NCI-H748 treated with DMSO at 0.1 percent for 48 hours (cell line): ENCODE results near the gene SEC61A2.

Source experiments
- DNase-seq: peaks from one replicate; lab custom pipeline; 2025; lab: John Stamatoyannopoulos, UW

The SEC61A2 gene

DNA sequence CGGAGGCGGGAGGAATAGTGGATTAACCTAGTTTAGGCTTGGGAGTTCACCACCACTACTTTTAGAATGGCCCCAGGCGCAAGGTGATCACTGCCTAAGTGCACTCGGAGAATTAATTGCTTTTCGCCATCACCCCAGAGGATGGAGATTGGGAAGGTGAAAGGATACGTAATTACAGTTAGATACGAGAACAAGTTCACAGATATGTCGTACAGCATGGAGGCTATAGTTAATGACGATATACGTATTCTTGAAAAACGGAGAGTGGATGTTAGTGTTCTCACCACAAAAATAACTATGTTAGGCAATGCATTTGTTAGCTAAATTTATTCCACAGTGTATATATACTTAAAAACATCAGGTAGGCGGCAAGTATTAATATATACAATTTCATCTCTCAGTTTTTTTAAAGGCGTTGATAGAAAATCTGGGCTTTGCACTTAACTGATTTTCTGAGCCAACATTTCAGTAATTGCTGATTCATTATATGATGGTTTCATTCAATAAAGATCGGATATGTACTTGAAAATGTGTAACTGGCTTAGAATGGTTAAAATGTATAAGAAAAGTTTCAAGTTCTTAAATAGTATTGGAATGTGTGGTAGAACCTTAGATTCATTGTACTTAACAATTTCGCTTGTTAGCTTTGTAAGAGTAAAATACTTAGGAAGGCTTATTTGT is 67.2 kb downstream of the SEC61A2 start:
- no peak for DNase-seq

DNA sequence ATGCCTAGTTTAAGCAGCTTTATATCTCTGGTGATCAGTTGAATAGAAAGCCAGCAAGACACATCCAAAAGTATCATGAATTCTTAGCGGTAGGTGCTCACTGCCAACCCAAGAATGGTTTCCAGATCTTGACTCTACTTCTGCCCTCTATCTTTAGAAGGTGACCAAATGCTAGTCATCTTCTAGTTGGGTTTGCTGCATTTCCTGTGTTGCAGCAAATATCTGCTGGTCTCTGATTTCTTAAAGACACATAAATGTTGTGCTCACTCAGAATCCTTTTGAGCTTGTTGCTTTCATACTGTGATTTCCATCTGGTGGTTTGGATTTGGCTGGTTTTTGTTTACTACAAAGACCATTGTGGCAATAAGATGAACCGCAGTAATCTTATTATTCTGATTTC is 68.7 kb downstream of the SEC61A2 start:
- DNase-seq = no peak

DNA sequence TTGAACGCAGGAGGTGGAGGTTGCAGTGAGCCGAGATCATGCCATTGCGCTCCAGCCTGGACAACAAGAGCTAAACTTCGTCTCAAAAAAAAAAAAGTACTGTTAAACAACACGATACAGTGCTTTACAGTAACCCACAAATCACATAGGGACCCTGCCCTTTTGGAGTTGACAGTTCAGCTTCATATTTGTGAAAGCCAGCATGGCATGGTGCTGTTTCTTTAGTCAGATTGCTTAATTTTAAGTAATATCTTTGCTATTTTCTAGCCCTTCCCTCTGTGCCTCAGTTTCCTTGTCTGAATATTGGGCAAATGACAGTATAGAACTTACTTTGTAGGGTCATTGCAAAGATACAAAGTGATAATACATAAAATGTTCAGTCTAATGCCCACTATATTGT is 71.4 kb downstream of the SEC61A2 start:
- no peak for DNase-seq

DNA sequence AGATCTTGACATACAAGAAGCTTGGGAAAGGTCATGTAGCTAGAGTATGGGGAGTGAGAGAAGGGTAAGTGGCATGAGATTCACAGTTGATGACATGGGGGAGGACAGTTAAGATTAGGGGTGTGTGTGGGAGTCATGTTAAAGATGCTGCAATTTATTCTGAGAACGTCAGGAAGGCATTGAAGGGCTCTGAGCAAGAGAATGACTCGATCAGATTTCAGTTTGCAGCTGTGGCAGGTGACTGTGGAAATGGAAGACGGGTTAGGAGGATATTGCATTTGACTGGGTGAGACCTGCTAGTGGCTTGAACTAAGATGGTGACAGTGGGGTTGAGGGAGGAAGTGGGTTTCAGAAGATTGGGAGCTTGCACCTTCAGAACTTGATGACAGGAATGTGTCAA is 72.1 kb downstream of the SEC61A2 start:
- no peak for DNase-seq

DNA sequence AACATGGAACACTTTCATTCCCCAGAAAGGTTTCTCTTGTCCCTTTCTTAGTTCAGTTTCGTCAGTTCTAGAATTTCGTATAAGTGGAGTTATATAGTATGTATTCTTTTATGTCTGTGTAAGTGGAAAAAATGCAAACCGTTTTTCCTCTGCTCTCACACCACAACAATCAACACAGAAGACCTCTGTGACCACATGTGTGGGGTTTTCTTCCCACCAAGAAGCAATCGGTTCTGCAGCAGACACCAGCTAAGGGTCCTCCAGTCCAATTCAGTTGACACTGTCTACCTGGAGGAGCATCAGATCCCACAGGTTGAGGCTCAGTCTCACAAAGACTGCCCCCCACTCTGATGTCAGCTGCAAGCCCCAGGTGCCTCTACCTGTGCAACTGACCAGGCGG is 72.7 kb downstream of the SEC61A2 start:
- DNase-seq = no peak

DNA sequence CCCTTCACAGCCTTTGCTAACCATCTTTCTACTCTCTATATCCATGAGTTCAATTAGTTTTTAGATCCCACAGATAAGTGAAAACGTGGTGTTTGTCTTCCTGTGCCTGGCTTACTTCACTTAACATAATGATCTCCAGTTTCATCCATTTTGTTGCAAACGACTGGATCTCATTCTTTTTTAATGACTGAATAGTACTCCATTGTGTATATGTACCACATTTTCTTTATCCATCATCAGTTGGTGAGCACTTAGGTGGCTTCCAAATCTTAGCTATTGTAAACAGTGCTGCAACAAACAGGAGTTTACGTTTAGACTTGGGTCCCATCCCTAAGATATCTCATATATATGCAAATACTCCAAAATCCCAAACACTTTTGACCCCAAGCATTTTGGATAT is 75.6 kb downstream of the SEC61A2 start:
- DNase-seq = no peak

DNA sequence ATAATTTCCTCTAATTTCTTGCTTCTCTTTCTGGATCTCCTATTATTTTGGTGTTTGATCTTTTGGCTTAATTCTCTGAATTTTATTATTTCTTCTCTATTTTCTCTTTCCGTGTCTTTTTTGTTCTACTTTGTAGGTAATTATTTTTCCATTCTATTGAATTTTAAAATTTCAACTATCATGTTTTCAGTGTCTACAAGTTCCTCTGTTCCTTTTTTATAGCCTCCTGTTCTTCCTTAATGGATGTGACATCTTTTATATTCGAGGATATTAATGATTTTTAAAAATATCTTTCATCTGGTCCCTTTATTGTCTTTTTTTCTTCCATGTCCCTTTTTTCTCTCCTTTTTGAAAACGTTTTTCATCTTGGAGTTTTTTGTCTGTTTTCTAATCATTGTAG is 77.6 kb downstream of the SEC61A2 start:
- DNase-seq = no peak

DNA sequence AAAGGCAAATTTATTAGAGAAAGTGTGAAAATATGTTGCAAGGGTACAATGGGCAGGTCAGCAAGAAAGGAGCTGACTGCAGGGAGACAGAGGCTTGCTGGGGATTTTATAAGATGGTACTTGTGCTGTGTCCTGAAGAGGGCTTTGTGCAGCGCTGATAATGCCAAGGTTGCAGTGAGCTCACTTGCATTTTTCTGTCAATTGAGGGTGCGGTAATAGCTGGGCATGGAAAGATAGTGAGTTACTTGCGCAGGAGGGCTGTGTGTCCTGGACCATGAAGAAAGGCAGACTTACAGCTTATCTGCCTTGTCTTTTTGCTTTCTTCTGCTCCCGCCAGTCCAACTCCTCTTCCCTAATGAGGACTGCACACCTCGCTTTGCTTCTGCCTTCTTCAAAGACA is 79.0 kb downstream of the SEC61A2 start:
- no peak for DNase-seq

DNA sequence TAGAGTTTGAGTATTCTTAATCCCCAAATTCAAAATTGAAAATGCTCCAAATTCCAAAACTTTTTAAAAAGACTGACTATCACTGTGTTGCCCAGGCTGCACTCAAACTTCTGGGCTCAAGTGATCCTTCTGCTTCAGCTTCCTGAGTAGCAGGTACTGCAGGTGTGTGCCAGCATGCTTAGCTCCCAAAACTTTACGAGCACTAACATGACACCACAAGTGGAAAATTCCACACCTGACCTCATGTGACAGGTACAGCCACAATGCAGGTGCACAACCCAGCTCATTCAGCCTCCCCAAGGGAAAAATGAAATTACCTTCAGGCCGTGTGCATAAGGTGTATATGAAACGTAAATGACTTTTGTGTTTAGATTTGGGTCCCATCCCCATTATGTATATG is 83.0 kb downstream of the SEC61A2 start:
- DNase-seq = no peak

DNA sequence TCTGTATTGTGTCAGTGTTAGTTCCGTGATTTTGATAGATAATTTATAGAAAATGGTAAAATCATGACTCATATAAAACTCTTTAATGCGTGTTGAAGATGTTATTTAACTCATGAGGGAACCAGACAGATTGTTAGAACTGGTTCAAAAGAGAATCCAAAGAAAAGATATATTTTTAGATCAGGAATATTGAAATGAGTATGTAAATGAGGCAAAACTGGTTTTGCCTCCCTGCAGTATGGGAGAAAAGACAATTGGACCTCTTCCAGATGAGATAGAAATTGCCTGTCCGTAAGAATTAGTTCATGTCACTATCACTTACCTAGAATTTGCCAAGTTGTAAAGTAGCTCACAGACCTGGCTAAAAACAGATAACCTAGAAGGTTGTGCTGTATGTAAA is 84.1 kb downstream of the SEC61A2 start:
- DNase-seq = no peak

DNA sequence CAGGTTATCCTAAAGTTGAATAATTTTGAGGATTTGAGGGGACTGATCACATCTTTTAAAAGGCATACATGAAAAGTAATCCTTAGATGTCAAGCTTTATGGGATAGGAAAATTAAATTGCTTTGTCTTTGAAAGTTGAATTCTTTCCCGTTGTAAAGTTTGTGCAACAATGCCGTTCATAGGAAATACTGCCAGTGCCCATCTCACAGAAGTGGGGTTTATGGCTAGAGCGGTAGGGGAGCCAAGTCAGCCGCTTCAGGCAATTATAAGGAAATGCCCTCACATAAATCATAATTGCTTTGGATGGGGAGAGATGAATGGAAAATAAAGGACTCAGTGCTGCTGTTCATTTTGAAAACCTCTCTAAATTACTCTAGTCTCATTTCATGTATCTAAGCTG is 84.6 kb downstream of the SEC61A2 start:
- DNase-seq = no peak

DNA sequence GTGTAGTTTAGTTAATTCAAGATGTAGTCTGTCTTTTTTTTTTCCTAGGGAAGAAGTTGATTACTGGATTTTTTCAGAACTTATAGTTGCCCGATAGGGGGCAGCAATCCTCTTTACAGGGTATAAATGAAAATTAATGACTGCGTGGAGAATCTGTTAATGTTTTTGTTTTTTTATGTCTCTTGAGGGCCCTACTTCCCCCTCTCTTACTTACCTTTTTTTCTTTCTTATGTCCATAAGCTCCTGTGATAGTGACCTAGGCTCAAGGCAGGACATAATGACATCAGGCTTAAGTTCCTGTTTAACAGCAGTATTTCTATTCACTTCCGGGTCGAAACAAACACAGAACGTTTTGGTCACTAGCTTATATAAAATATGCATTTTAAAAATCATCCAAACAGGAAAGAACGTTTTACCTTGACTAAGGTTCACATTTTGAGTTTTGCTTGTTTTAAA is 85.3 kb downstream of the SEC61A2 start:
- DNase-seq = peak; percentile 30
